ENCODE results near the gene NFKB1. TPM values are rescaled to one million over a fixed set of nuclear protein-coding genes. Genes with fewer than 3 reads are reported as not detected.

Gene NFKB1
- total RNA-seq, 3 donors from 2014 or later (not counting 1 experiment from before 2014, with no cell fraction given) = 144 to 235 (median 163) TPM

GRCh38 chr4:102560115-102560514 is 59.0 kb downstream of the NFKB1 start:
- no peak overlapping the region for H3K4me3 ChIP-seq (ENCODE audit: low read length)

GRCh38 chr4:102560571-102561341 is 59.6 kb downstream of the NFKB1 start:
- H3K27ac ChIP-seq (ENCODE audit: low read length) = peak overlapping the region; percentile 33
- ATAC-seq = peak in 1 of 3 donors; percentile 4
- WGBS (ENCODE audit: insufficient coverage) = 78% methylated on average over 2 of the region's 4 CpGs

More at GRCh38 chr4:102560115-102560514, 59.0 kb downstream of the NFKB1 start:
- Histone ChIP-seq H3K27me3 (ENCODE audit: control insufficient read depth, insufficient read depth, low read length) (no peaks in the 10 kb centered on the region), H3K9me3 (ENCODE audit: control insufficient read depth, insufficient read depth, low read length) (no peaks in the 10 kb centered on the region), H3K4me1 (ENCODE audit: control insufficient read depth, insufficient read depth, low read length) (peaks cover 8% of the 10 kb centered on the region), H3K36me3 (ENCODE audit: control insufficient read depth, insufficient read depth, low read length) (no peaks in the 10 kb centered on the region), H3K27ac (ENCODE audit: low read length) (peak overlapping the region; percentile 33)
- Mint-ChIP-seq H3K27me3 (ENCODE audit: low read depth in 2 of 2) (no peaks in the 10 kb centered on the region), H3K4me1 (peaks cover 53 to 55% of the 10 kb centered on the region in 2 donors), H3K27ac (peak overlapping the region; percentile 84 to 88), H3K36me3 (no peaks in the 10 kb centered on the region), H3K4me3 (peak overlapping the region; percentile 80), H3K9me3 (no peaks in the 10 kb centered on the region)
- ATAC-seq = no peak
- no peak for DNase-seq
- intact Hi-C loops (cut with micrococcal nuclease) = no loop called here
- no peak for TF ChIP-seq CTCF (IDR thresholded peaks at IDR 0.05)
- WGBS (ENCODE audit: insufficient coverage) = 14% methylated on average over 5 of the region's 5 CpGs

GRCh38 chr4:102563000-102563399 is 61.8 kb downstream of the NFKB1 start:
- Mint-ChIP-seq H3K4me1 (peaks cover 64 to 65% of the 10 kb centered on the region in 2 donors), H3K27me3 (ENCODE audit: low read depth in 2 of 2) (no peaks in the 10 kb centered on the region), H3K27ac (peak overlapping the region; percentile 84 to 88), H3K9me3 (no peaks in the 10 kb centered on the region), H3K4me3 (no peak overlapping the region), H3K36me3 (no peaks in the 10 kb centered on the region)
- Histone ChIP-seq H3K4me1 (ENCODE audit: control insufficient read depth, insufficient read depth, low read length) (peaks cover 8% of the 10 kb centered on the region), H3K4me3 (ENCODE audit: low read length) (no peak overlapping the region), H3K27me3 (ENCODE audit: control insufficient read depth, insufficient read depth, low read length) (no peaks in the 10 kb centered on the region), H3K9me3 (ENCODE audit: control insufficient read depth, insufficient read depth, low read length) (no peaks in the 10 kb centered on the region), H3K36me3 (ENCODE audit: control insufficient read depth, insufficient read depth, low read length) (peaks cover 3% of the 10 kb centered on the region), H3K27ac (ENCODE audit: low read length) (no peak overlapping the region)
- ATAC-seq = no peak
- no peak for DNase-seq
- TF ChIP-seq CTCF (IDR thresholded peaks at IDR 0.05) = no peak
- intact Hi-C loops (cut with micrococcal nuclease) = no loop called here
- WGBS (ENCODE audit: insufficient coverage) = no CpG with 5 or more reads among the region's 1 CpG

More at GRCh38 chr4:102560571-102561341, 59.6 kb downstream of the NFKB1 start:
- Mint-ChIP-seq H3K27ac (peak overlapping the region; percentile 84 to 88), H3K4me1 (peaks cover 53 to 55% of the 10 kb centered on the region in 2 donors), H3K27me3 (ENCODE audit: low read depth in 2 of 2) (no peaks in the 10 kb centered on the region), H3K4me3 (peak overlapping the region; percentile 80), H3K36me3 (no peaks in the 10 kb centered on the region), H3K9me3 (no peaks in the 10 kb centered on the region)
- Histone ChIP-seq H3K36me3 (ENCODE audit: control insufficient read depth, insufficient read depth, low read length) (no peaks in the 10 kb centered on the region), H3K27me3 (ENCODE audit: control insufficient read depth, insufficient read depth, low read length) (no peaks in the 10 kb centered on the region), H3K9me3 (ENCODE audit: control insufficient read depth, insufficient read depth, low read length) (no peaks in the 10 kb centered on the region), H3K4me3 (ENCODE audit: low read length) (no peak overlapping the region), H3K4me1 (ENCODE audit: control insufficient read depth, insufficient read depth, low read length) (peaks cover 8% of the 10 kb centered on the region)
- intact Hi-C loops (cut with micrococcal nuclease) = no loop called here
- DNase-seq = no peak
- TF ChIP-seq CTCF (IDR thresholded peaks at IDR 0.05) = no peak

All from natural killer cell (primary cell).